ENCODE data around the gene NMT1.

DNA sequence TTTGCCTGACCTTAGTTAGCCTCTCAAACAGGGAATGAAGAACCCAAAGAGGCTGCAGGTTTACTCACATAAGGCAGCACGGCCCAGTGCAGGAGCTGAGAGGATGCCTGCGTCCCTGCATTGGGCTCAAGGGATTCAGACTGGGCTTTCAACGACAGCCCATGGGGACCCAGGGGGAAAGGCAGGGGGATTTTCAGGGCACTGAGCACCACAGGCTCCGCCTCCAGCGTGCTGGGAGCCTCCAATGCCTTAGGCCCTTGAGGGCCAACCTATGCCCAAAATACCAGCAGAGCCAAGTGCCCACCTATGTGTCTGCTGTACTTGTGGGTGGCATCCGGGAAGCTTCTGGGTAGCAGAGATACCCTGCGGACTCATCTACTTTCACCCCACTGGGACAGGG lies 32.0 kb upstream of the NMT1 start:
- no peak for TF ChIP-seq EZH2 (optimal IDR thresholded peaks at IDR 0.05; ENCODE audit: low read depth, low read length)
- TF ChIP-seq, protein P1, sequence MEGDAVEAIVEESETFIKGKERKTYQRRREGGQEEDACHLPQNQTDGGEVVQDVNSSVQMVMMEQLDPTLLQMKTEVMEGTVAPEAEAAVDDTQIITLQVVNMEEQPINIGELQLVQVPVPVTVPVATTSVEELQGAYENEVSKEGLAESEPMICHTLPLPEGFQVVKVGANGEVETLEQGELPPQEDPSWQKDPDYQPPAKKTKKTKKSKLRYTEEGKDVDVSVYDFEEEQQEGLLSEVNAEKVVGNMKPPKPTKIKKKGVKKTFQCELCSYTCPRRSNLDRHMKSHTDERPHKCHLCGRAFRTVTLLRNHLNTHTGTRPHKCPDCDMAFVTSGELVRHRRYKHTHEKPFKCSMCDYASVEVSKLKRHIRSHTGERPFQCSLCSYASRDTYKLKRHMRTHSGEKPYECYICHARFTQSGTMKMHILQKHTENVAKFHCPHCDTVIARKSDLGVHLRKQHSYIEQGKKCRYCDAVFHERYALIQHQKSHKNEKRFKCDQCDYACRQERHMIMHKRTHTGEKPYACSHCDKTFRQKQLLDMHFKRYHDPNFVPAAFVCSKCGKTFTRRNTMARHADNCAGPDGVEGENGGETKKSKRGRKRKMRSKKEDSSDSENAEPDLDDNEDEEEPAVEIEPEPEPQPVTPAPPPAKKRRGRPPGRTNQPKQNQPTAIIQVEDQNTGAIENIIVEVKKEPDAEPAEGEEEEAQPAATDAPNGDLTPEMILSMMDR (IDR thresholded peaks at IDR 0.05; ENCODE audit: low read length): no peak
- no peak for TF ChIP-seq EZH2phosphoT487 (IDR thresholded peaks at IDR 0.05; ENCODE audit: low read length)

Data from MM.1S (cell line).